ENCODE results near the gene ETS1. TPM values are rescaled to one million over a fixed set of nuclear protein-coding genes. Genes with fewer than 3 reads are reported as not detected.

ETS1 gene
- total RNA-seq, 1 experiment from 2014 or later: 29.9 TPM

GRCh38 chr11:128584253-128584652, 3.1 kb downstream of the ETS1 start:
- H2BK5ac ChIP-seq (ENCODE audit: insufficient read length, low read length): no peak overlapping the region
- H2BK20ac ChIP-seq (ENCODE audit: low read depth, low read length, poor library complexity, severe bottlenecking): no peak overlapping the region
- no peak overlapping the region for H3T11ph ChIP-seq (ENCODE audit: low read length)
- H2AFZ ChIP-seq (ENCODE audit: low read length): no peak overlapping the region
- peaks cover 9% of the 10 kb centered on the region for H3K23me2 ChIP-seq (ENCODE audit: insufficient read length, low read depth, low read length, poor library complexity, severe bottlenecking)
- H3K4me2 ChIP-seq (ENCODE audit: insufficient read depth, insufficient read length, low read length): peak overlapping the region; percentile 56
- H3K56ac ChIP-seq (ENCODE audit: insufficient read length, low read depth, low read length): no peak overlapping the region
- no peaks in the 10 kb centered on the region for H3K27me3 ChIP-seq (ENCODE audit: insufficient read depth, low read length)
- H3K4me1 ChIP-seq (ENCODE audit: insufficient read depth, low read length): peaks cover 19% of the 10 kb centered on the region; the same call in 1 of the 2 replicates
- no peak overlapping the region for H2BK15ac ChIP-seq (ENCODE audit: low read depth, low read length)
- no CpG with 5 or more reads among the region's 3 CpGs for WGBS (ENCODE audit: extremely low coverage, insufficient read length, low lambda C conversion rate)
- no peaks in the 10 kb centered on the region for H3K9me3 ChIP-seq (ENCODE audit: control insufficient read depth, low read depth, low read length)
- Mint-ChIP-seq H3K27me3 (ENCODE audit: low read depth) (no peaks in the 10 kb centered on the region), H3K27ac (peak overlapping the region in 1 of 3 experiments; percentile 25; a peak in 1 of 7 replicates), H3K36me3 (ENCODE audit: insufficient read depth in 1 of 3, low read depth in 3 of 3) (no peaks in the 10 kb centered on the region; a peak in 2 of 7 replicates), H3K4me3 (peak overlapping the region; percentile 62 to 81; a peak in 4 of 5 replicates), H3K9me3 (no peaks in the 10 kb centered on the region), H3K4me1 (peaks cover 74 to 82% of the 10 kb centered on the region in 2 experiments)
- no peak overlapping the region for H3K4ac ChIP-seq (ENCODE audit: low read depth, low read length)
- no peak overlapping the region for H3K18ac ChIP-seq (ENCODE audit: insufficient read length, low read depth, low read length)
- H3K79me2 ChIP-seq (ENCODE audit: insufficient read depth, low read length): peaks cover 6% of the 10 kb centered on the region; the same call in 1 of the 2 replicates
- no peak overlapping the region for H4K8ac ChIP-seq (replicated peaks; ENCODE audit: insufficient read length, low read depth, low read length)
- no peak overlapping the region for H3K14ac ChIP-seq (ENCODE audit: insufficient read depth, low read length)
- H4K91ac ChIP-seq (ENCODE audit: insufficient read length, low read depth, low read length): no peak overlapping the region
- DNase-seq: no peak
- no peaks in the 10 kb centered on the region for H4K20me1 ChIP-seq (ENCODE audit: control insufficient read depth, insufficient read depth, insufficient read length)
- H3K9ac ChIP-seq (ENCODE audit: extremely low read depth, insufficient read length, low read length): no peak overlapping the region
- no peak overlapping the region for H4K5ac ChIP-seq (ENCODE audit: insufficient read length, low read depth, low read length)
- H3K79me1 ChIP-seq (ENCODE audit: insufficient read depth, low read depth, low read length, poor library complexity, severe bottlenecking): no peaks in the 10 kb centered on the region
- H3K23ac ChIP-seq (ENCODE audit: insufficient read length, low read depth, low read length): no peak overlapping the region
- no peak for TF ChIP-seq CTCF (conservative IDR thresholded peaks at IDR 0.05)
- no peak overlapping the region for H3K27ac ChIP-seq (ENCODE audit: insufficient read length, low read depth, low read length)
- H2BK120ac ChIP-seq (ENCODE audit: low read depth, low read length, poor library complexity, severe bottlenecking): no peak overlapping the region
- no peak overlapping the region for H2BK12ac ChIP-seq (ENCODE audit: insufficient read length, low read depth, low read length)
- no peak overlapping the region for H2AK5ac ChIP-seq (ENCODE audit: insufficient read length, low read length)

Data from H9 (cell line).